HG02938 (cell line): ENCODE results near the gene FMO4.
"Not testable (repeated sequence)": the region's sequence is repeated elsewhere in the genome, so short reads cannot be mapped to it uniquely, and the experiment has no call there.

Experiments used
- ATAC-seq: cut with Tn5 transposase; IDR thresholded peaks from one replicate; pipeline ENCODE4 v1.9.1; 2021; ENCODE audit warnings: mild to moderate bottlenecking, moderate library complexity; ENCODE audit not compliant: unreplicated experiment

FMO4 gene

DNA sequence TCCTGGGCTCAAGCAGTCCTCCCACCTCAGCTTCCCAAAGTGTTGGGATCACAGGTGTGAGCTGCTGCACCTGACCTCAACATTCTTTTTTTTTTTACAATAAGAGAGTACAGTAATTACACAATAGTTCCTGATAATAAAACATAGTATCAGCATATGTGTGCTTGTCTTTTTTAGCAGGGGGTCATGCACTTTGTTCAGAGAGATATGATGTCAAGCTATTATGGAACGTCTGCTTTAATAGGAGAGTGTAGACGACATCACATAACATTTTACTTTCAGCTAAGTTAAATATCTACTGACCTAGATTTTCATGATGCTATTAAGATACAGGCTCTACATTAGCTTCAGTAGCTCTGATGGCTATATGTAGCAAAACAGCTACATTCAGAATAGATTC, 70.5 kb downstream of the FMO4 start:
- no peak for ATAC-seq

DNA sequence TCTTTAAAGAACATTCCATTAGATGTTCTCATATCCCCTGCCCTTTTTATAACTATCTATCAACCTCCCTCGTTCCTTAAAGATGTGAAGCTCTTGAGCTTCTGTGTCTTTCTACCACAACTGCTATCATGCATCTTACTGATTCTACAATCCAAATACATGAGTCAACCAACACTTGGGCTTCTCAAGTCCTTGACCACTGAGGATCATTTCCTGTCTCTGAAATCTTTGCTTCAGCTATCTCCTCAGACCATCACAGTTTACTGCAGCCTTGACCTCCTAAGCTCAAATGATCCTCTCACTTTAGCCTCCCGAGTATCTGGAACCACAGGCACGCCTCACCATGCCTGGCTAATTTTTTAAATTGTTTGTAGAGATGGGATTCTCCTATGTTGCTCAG, 75.2 kb downstream of the FMO4 start:
- no peak for ATAC-seq

DNA sequence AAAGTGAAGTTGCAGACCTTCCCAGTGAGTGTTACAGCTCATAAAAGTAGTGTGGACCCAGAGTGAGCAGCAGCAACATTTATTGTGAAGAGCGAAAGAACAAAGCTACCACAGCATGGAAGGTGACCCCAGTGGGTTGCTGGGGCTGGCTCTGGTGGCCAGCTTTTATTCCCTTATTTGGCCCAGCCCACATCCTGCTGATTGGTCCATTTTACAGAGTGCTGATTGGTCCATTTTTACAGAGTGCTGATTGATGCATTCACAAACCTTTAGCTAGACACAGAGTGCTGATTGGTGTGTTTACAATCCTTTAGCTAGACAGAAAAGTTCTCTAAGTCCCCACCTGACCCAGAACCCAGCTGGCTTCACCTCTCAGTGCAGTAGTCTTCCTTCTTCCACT, 76.8 kb downstream of the FMO4 start:
- ATAC-seq: not testable (repeated sequence)
